Measurements from ENCODE around the gene USB1. TPM values are rescaled to one million over a fixed set of nuclear protein-coding genes. Genes with fewer than 3 reads are reported as not detected.
A peak's percentile ranks its signal among the peaks of the same experiment; 100 is the strongest.

USB1 gene
- total RNA-seq, 1 donor: 15.8 TPM

DNA sequence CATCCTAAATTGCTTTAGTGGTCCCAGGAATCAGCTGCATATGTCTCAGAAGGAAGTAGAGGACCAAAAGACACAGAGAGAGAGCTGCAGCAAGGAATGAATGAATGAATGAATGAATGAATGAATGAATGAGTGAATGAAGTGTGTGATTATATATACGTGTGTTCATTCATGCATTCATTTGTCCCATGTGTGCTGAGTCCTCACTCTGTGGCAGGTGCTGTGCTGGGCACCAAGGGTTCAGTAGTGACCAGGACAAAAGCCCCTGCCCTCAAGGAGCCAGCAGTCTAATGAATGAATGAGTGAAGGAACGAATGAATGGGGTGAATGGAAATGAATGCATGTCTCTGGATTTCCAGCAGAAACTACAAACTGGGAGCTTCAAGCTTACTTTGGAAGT, 39.7 kb upstream of the USB1 start:
- TF ChIP-seq, protein P1, sequence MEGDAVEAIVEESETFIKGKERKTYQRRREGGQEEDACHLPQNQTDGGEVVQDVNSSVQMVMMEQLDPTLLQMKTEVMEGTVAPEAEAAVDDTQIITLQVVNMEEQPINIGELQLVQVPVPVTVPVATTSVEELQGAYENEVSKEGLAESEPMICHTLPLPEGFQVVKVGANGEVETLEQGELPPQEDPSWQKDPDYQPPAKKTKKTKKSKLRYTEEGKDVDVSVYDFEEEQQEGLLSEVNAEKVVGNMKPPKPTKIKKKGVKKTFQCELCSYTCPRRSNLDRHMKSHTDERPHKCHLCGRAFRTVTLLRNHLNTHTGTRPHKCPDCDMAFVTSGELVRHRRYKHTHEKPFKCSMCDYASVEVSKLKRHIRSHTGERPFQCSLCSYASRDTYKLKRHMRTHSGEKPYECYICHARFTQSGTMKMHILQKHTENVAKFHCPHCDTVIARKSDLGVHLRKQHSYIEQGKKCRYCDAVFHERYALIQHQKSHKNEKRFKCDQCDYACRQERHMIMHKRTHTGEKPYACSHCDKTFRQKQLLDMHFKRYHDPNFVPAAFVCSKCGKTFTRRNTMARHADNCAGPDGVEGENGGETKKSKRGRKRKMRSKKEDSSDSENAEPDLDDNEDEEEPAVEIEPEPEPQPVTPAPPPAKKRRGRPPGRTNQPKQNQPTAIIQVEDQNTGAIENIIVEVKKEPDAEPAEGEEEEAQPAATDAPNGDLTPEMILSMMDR (IDR thresholded peaks at IDR 0.05; ENCODE audit: insufficient read depth, low read length): no peak
- H3K4me3 ChIP-seq (ENCODE audit: low read depth, low read length): no peak overlapping the region
- no peak for DNase-seq (ENCODE audit: low read depth)

DNA sequence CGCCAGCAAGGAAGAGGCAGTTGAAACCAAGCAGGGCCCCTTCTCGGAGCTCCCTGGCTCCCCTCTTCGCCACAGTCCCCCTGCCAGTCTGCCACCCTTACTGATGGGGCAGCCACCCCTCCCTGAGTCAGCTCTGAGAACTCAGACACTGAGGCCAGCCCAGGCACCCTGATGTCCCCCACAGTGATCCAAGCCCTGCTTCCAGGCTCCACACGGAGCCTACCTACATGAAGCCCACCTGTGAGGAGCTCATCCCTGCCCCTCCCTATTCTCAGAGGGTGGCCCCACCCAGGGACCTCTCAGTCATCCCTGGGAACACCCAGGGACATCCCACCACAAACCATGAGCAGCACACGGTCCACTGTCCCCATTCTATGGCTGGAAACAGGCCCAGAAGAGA, 39.2 kb upstream of the USB1 start:
- DNase-seq (ENCODE audit: low read depth): no peak
- no peak overlapping the region for H3K4me3 ChIP-seq (ENCODE audit: low read depth, low read length)
- TF ChIP-seq, protein P1 (IDR thresholded peaks at IDR 0.05; ENCODE audit: insufficient read depth, low read length): no peak

DNA sequence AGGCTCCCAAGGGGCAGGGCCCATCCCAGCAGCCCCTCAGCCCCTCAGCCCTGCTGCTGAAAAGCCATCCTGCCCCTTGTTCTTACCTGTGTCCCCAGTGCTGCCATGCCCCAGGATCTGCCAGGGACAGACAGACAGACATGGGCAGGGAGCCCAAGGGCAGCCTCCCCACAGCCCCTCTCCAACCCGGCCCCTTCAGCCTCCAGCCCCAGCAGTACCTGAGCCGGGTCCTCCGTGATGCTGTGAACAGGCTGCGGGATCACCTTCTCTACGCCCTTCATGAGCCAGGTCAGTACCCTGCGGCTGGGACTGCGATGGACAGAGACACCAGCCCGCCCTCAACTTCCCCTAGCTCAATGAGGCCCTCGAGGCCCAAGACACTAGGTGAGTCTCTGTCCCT, 38.5 kb upstream of the USB1 start:
- no peak for DNase-seq (ENCODE audit: low read depth)

DNA sequence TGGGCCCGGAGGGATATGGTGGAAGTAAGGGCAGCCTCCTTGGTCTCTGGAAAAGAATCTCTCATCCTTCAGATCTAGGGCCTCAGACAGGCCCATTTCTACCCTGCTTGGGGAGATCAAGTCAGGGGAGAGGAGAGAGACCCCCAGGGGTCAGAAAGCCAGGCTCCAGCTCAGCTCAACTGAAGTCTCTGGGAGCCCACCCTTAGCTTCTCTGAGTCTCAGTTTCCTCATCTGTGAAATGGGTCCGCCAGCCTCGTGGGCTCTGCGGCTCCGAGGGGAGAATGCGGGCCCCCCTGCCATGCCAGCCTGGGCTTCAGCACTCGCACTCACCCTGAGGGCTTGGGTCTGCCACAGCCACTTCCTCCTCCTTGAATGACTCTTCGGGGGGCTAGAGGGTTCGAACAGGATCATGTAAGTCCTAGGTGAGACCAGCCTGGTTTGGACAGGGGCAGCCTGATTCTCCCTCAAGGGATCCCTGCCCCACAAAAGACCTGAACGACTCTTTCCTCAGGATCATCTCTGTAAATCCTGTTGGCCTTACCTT, 37.0 kb upstream of the USB1 start:
- no peak overlapping the region for H3K4me3 ChIP-seq (ENCODE audit: low read depth, low read length)
- no peak for DNase-seq (ENCODE audit: low read depth)
- TF ChIP-seq, protein P1 (IDR thresholded peaks at IDR 0.05; ENCODE audit: insufficient read depth, low read length): no peak

More for the DNA sequence above, 38.5 kb upstream of the USB1 start:
- no peak overlapping the region for H3K4me3 ChIP-seq (ENCODE audit: low read depth, low read length)
- TF ChIP-seq, protein P1 (IDR thresholded peaks at IDR 0.05; ENCODE audit: insufficient read depth, low read length): no peak

DNA sequence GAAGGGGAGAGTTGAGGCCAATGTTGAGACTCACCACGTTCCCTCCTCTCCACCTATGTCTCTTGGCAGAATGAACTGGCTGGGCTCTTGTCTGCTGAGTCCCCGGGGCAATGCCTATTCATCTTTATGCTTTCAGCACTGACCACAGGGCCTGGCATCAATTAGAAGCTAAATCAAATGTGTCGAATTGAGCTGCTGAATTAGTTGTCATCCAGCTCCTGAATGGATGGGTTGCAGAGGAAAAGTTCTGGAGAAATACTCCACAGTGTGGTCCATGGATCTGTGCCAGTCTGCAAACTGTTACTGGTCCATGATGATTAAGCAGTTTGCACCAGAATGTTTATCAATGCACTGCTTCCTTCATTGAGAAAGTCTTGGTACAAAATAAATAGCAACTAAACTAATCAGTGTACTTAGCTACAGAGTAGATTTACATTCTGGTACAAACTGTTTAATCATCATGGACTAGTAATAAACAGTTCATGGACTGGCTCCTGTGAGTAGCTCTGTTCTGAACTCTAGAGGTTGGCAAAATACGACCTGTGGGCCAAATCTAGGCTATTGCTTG, 34.9 kb upstream of the USB1 start:
- no peak overlapping the region for H3K4me3 ChIP-seq (ENCODE audit: low read depth, low read length)
- TF ChIP-seq, protein P1 (IDR thresholded peaks at IDR 0.05; ENCODE audit: insufficient read depth, low read length): no peak
- DNase-seq (ENCODE audit: low read depth): peak; percentile 83

DNA sequence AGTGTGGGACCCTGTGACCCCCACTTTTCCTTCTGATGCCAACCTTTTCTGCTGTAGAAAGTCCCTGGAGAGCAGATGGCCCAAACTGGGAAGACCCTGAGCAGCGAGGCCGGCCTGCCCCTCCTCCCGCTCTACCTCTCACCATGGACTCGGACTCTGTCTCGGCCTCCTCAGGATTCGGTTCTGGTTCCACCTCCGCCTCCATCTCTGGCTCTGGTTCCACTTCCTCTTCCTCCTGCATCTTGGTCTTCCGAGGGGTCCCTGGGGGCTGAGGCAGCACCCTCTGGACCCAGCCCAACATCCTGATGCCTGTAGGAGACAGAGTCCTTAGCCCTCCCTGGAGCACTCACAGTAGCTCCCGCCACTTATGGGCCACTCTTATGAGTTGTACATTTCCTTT, 34.2 kb upstream of the USB1 start:
- TF ChIP-seq, protein P1 (IDR thresholded peaks at IDR 0.05; ENCODE audit: insufficient read depth, low read length): no peak

DNA sequence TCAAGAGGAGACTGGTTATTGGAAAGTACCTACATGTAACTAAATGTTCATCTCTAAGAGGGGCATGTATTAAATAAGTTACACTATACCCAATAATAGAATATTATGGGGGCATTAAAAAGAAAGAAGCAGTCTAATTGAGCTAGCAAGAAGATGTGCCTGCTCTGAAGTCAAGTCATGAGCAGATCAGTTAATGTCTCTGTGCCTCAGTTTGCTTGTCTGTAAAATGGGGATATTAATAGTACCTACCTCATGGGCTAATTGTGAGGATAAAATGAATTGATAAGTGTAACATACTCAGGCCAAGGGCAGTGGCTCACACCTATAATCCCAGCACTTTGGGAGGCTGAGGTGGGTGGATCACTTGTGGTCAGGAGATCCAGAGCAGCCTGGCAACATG, 33.3 kb upstream of the USB1 start:
- no peak overlapping the region for H3K4me3 ChIP-seq (ENCODE audit: low read depth, low read length)
- TF ChIP-seq, protein P1 (IDR thresholded peaks at IDR 0.05; ENCODE audit: insufficient read depth, low read length): no peak
- no peak for DNase-seq (ENCODE audit: low read depth)

More for the DNA sequence above, 34.2 kb upstream of the USB1 start:
- no peak for DNase-seq (ENCODE audit: low read depth)
- no peak overlapping the region for H3K4me3 ChIP-seq (ENCODE audit: low read depth, low read length)
